H7 (cell line): ENCODE data around the gene MAT2B. TPM values are rescaled to one million over a fixed set of nuclear protein-coding genes. Genes with fewer than 3 reads are reported as not detected.

Source experiments
- DNase-seq: peaks from one replicate; pipeline ENCODE4 v3.0.0; 2012
- H3K27me3 ChIP-seq: 2 replicates; pipeline ENCODE4 v1.6.0; 2011; ENCODE audit warnings: mild to moderate bottlenecking, low read length; ENCODE audit not compliant: control insufficient read depth, insufficient read depth
- H3K36me3 ChIP-seq: replicated peaks from 2 replicates; pipeline ENCODE4 v1.5.1; 2011; ENCODE audit warnings: low read length; ENCODE audit not compliant: control insufficient read depth, insufficient read depth
- H3K4me3 ChIP-seq: 2 replicates; pipeline ENCODE4 v1.5.1; 2011; ENCODE audit warnings: low read depth, mild to moderate bottlenecking, control low read depth, low read length, moderate library complexity; ENCODE audit not compliant: insufficient read depth
- total RNA-seq: library from RNA; depleted of rRNA; stranded (reverse); fragments of >200 nt; shearing (Covaris generic); gene quantifications from 2 replicates; pipeline ENCODE4 v1.2.3, GENCODE V29; 2014; rRNA removed

Gene MAT2B
- total RNA-seq, 1 experiment from 2014 or later, result 61.4 TPM

- Histone ChIP-seq H3K27me3 (peaks cover 6% of the 10 kb centered on the region), H3K36me3 (no peaks in the 10 kb centered on the region), H3K4me3 (no peak overlapping the region)
- no peak for DNase-seq
Measured at GRCh38 chr5:163561339-163561738, 55.9 kb downstream of the MAT2B start.

- DNase-seq, result no peak
Measured at GRCh38 chr5:163562071-163562470, 56.7 kb downstream of the MAT2B start.

GRCh38 chr5:163563112-163563511, 57.7 kb downstream of the MAT2B start:
- Histone ChIP-seq H3K27me3 (peaks cover 12% of the 10 kb centered on the region), H3K4me3 (no peak overlapping the region), H3K36me3 (no peaks in the 10 kb centered on the region)
- DNase-seq, result no peak

More at GRCh38 chr5:163562071-163562470, 56.7 kb downstream of the MAT2B start:
- Histone ChIP-seq H3K4me3 (no peak overlapping the region), H3K36me3 (no peaks in the 10 kb centered on the region), H3K27me3 (peaks cover 12% of the 10 kb centered on the region)

- DNase-seq, result peak; percentile 25
Measured at GRCh38 chr5:163563880-163564279, 58.5 kb downstream of the MAT2B start.

GRCh38 chr5:163564321-163564938, 59.0 kb downstream of the MAT2B start:
- no peak overlapping the region for H3K4me3 ChIP-seq
- peaks cover 12% of the 10 kb centered on the region for H3K27me3 ChIP-seq
- DNase-seq, result peak; percentile 29
- no peaks in the 10 kb centered on the region for H3K36me3 ChIP-seq

More at GRCh38 chr5:163563880-163564279, 58.5 kb downstream of the MAT2B start:
- Histone ChIP-seq H3K36me3 (no peaks in the 10 kb centered on the region), H3K27me3 (peaks cover 12% of the 10 kb centered on the region), H3K4me3 (no peak overlapping the region)

- H3K27me3 ChIP-seq, result peaks cover 12% of the 10 kb centered on the region
- DNase-seq, result peak; percentile 36
- H3K36me3 ChIP-seq, result no peaks in the 10 kb centered on the region
- peak overlapping the region; percentile 35 for H3K4me3 ChIP-seq
Measured at GRCh38 chr5:163565492-163565891, 60.1 kb downstream of the MAT2B start.

- DNase-seq, result peak; percentile 67
- H3K27me3 ChIP-seq, result peaks cover 12% of the 10 kb centered on the region
- no peaks in the 10 kb centered on the region for H3K36me3 ChIP-seq
- H3K4me3 ChIP-seq, result peak overlapping the region; percentile 35
Measured at GRCh38 chr5:163565931-163566608, 60.7 kb downstream of the MAT2B start.

GRCh38 chr5:163566678-163567077, 61.3 kb downstream of the MAT2B start:
- Histone ChIP-seq H3K27me3 (peaks cover 12% of the 10 kb centered on the region), H3K36me3 (no peaks in the 10 kb centered on the region), H3K4me3 (no peak overlapping the region)
- DNase-seq, result no peak

- Histone ChIP-seq H3K27me3 (peaks cover 12% of the 10 kb centered on the region), H3K36me3 (no peaks in the 10 kb centered on the region), H3K4me3 (no peak overlapping the region)
- no peak for DNase-seq
Measured at GRCh38 chr5:163567811-163568210, 62.4 kb downstream of the MAT2B start.

Other genes with a start within 250 kb of the MAT2B start
- 374 and 490 TPM in 2 replicates for gene CCNG1, start 68.0 kb upstream of the MAT2B start, total RNA-seq
- 26.4 and 27.7 TPM in 2 replicates for gene NUDCD2, start 45.5 kb upstream of the MAT2B start, total RNA-seq
- gene HMMR, start 45.0 kb upstream of the MAT2B start, total RNA-seq, result 65.2 and 91.2 TPM in 2 replicates